ENCODE results near the gene SETDB1.

DNA sequence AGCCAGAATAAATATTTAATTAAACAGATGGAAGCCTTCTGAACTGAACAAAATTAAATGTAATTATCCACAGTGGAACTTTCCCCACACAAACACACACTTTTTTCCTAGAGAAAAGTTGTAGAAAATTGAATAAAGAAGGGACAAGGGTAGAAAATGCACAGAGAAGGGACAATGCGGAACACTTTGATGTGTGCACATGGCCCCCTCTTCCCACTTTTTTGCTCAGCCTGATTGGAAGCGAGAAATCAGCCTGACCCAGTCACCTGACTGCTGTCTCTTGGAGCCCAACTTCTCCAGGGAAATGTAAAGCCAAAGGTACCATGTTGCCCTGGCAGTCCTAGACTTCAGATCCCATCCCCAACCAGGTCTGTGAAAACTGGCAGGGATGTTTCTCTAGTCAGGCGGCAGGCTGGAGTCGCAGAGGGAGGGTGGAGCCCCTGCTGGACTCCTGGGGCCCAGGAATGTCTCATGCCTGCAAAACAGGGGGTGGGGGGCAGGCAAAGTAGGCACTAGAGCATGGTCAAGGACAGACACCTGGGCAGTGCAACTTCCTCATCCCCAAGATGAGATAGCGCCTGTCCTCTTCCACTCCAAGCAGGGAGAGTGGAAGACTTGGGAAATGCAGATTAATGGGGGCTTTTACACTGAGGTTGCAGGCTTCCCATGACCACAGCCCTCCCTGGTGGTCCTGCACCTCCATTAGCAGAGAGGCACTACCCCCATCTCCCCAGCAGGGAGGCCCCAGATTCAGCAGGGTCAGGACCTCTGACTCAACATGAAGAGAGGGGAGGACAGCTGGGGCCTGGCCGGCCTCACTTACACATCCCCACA is 45.6 kb downstream of the SETDB1 start:
- TF ChIP-seq, protein P1, sequence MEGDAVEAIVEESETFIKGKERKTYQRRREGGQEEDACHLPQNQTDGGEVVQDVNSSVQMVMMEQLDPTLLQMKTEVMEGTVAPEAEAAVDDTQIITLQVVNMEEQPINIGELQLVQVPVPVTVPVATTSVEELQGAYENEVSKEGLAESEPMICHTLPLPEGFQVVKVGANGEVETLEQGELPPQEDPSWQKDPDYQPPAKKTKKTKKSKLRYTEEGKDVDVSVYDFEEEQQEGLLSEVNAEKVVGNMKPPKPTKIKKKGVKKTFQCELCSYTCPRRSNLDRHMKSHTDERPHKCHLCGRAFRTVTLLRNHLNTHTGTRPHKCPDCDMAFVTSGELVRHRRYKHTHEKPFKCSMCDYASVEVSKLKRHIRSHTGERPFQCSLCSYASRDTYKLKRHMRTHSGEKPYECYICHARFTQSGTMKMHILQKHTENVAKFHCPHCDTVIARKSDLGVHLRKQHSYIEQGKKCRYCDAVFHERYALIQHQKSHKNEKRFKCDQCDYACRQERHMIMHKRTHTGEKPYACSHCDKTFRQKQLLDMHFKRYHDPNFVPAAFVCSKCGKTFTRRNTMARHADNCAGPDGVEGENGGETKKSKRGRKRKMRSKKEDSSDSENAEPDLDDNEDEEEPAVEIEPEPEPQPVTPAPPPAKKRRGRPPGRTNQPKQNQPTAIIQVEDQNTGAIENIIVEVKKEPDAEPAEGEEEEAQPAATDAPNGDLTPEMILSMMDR (conservative IDR thresholded peaks at IDR 0.05) = no peak
- no peak for TF ChIP-seq EZH2 (IDR thresholded peaks at IDR 0.05; ENCODE audit: low read depth)
